Neuronal stem cell (in vitro differentiated cells): ENCODE measurements around the gene RBKS.

Source experiments
- DNase-seq: peaks from one replicate; pipeline ENCODE4 v3.0.0-alpha.2; 2013; ENCODE audit warnings: low spot score
- H2AFZ ChIP-seq: one replicate; pipeline ENCODE4 v1.6.1; 2013; ENCODE audit warnings: mild to moderate bottlenecking, low read length, inconsistent platforms
- H2AK5ac ChIP-seq: 2 replicates; pipeline ENCODE4 v1.6.1; 2013; ENCODE audit warnings: low read depth, mild to moderate bottlenecking, inconsistent platforms, low read length, moderate library complexity, mixed read lengths
- H2BK120ac ChIP-seq: 2 replicates; pipeline ENCODE4 v1.6.1; 2013; ENCODE audit warnings: low read depth, mild to moderate bottlenecking, inconsistent platforms, low read length, moderate library complexity, mixed read lengths
- H2BK12ac ChIP-seq: one replicate; pipeline ENCODE4 v1.6.1; 2013; ENCODE audit warnings: low read length, inconsistent platforms
- H2BK15ac ChIP-seq: 2 replicates; pipeline ENCODE4 v1.6.1; 2013; ENCODE audit warnings: mild to moderate bottlenecking, low read length, inconsistent platforms, mixed read lengths
- H2BK5ac ChIP-seq: one replicate; pipeline ENCODE4 v1.6.1; 2013; ENCODE audit warnings: inconsistent platforms, mild to moderate bottlenecking, low read length, moderate library complexity
- H3K14ac ChIP-seq: one replicate; pipeline ENCODE4 v1.6.1; 2013; ENCODE audit warnings: low read length, inconsistent platforms
- H3K18ac ChIP-seq: 2 replicates; pipeline ENCODE4 v1.6.1; 2013; ENCODE audit warnings: low read length, inconsistent platforms
- H3K23ac ChIP-seq: 2 replicates; pipeline ENCODE4 v1.6.1; 2013; ENCODE audit warnings: low read depth, mild to moderate bottlenecking, mixed read lengths, low read length, inconsistent platforms; ENCODE audit not compliant: poor library complexity
- H3K27ac ChIP-seq: replicated peaks from 3 replicates; pipeline ENCODE4 v1.5.1; 2013; ENCODE audit warnings: low read length, inconsistent platforms
- H3K27me3 ChIP-seq, 3 experiments: 2 replicates each; pipeline ENCODE4 v1.6.1; 2013; ENCODE audit warnings: low read length in 3 of 3, mild to moderate bottlenecking in 2 of 3, inconsistent platforms in 1 of 3, low read depth in 1 of 3, mixed read lengths in 1 of 3, moderate library complexity in 1 of 3; ENCODE audit not compliant: control insufficient read depth in 3 of 3, insufficient read depth in 3 of 3
- H3K36me3 ChIP-seq, 2 donors: replicated peaks in 1 of 2; 2 replicates each; pipeline ENCODE4 v1.6.1; 2013; ENCODE audit warnings: low read length in 2 of 2; ENCODE audit not compliant: control insufficient read depth in 2 of 2, insufficient read depth in 2 of 2
- H3K4ac ChIP-seq: 2 replicates; pipeline ENCODE4 v1.6.1; 2013; ENCODE audit warnings: inconsistent platforms, mild to moderate bottlenecking, low read length, moderate library complexity
- H3K4me1 ChIP-seq, 2 donors: 1 replicate in 1 of 2; 2 replicates in 1 of 2; pipeline ENCODE4 v1.6.1; 2013; ENCODE audit warnings: low read length in 2 of 2, low read depth in 1 of 2; ENCODE audit not compliant: control insufficient read depth in 2 of 2, insufficient read depth in 1 of 2
- H3K4me2 ChIP-seq: one replicate; pipeline ENCODE4 v1.6.1; 2013; ENCODE audit warnings: mild to moderate bottlenecking, low read length, inconsistent platforms; ENCODE audit not compliant: insufficient read depth, poor library complexity, severe bottlenecking
- H3K4me3 ChIP-seq, 2 donors: 2 replicates each; pipeline ENCODE4 v1.5.1; 2013; ENCODE audit warnings: low read length in 2 of 2, mild to moderate bottlenecking in 2 of 2, inconsistent platforms in 1 of 2, moderate library complexity in 1 of 2
- H3K79me1 ChIP-seq: one replicate; pipeline ENCODE4 v1.6.1; 2013; ENCODE audit warnings: low read depth, mild to moderate bottlenecking, inconsistent platforms, low read length, moderate library complexity
- H3K9ac ChIP-seq: one replicate; pipeline ENCODE4 v1.6.1; 2013; ENCODE audit warnings: mild to moderate bottlenecking, low read depth, low read length, inconsistent platforms; ENCODE audit not compliant: poor library complexity
- H3K9me3 ChIP-seq, 2 donors: replicated peaks in 1 of 2; 2 replicates each; pipeline versions ENCODE3 to v1.6.1; 2013; ENCODE audit warnings: low read length in 2 of 2, mild to moderate bottlenecking in 2 of 2, inconsistent platforms in 1 of 2, low read depth in 1 of 2, mixed read lengths in 1 of 2, moderate library complexity in 1 of 2; ENCODE audit not compliant: control insufficient read depth in 2 of 2, insufficient read depth in 1 of 2
- H4K8ac ChIP-seq: one replicate; pipeline ENCODE4 v1.6.1; 2013; ENCODE audit warnings: low read depth, mild to moderate bottlenecking, inconsistent platforms, low read length, moderate library complexity
- H4K91ac ChIP-seq: one replicate; pipeline ENCODE4 v1.6.1; 2013; ENCODE audit warnings: low read length, low read depth, mild to moderate bottlenecking, inconsistent platforms; ENCODE audit not compliant: poor library complexity
- WGBS, 2 donors: extraction: QIAGEN DNeasy Blood & Tissue Kit; methylation state at CpG; one replicate each; pipeline ENCODE4 v1.1.7; 2013; ENCODE audit warnings: missing lambda C conversion rate in 2 of 2, mixed read lengths in 1 of 2; ENCODE audit not compliant: insufficient read length in 2 of 2, insufficient replicate concordance in 1 of 2; ENCODE audit errors: extremely low coverage in 2 of 2; 5-methylcytosine and 5-hydroxymethylcytosine counted together

The RBKS gene

DNA sequence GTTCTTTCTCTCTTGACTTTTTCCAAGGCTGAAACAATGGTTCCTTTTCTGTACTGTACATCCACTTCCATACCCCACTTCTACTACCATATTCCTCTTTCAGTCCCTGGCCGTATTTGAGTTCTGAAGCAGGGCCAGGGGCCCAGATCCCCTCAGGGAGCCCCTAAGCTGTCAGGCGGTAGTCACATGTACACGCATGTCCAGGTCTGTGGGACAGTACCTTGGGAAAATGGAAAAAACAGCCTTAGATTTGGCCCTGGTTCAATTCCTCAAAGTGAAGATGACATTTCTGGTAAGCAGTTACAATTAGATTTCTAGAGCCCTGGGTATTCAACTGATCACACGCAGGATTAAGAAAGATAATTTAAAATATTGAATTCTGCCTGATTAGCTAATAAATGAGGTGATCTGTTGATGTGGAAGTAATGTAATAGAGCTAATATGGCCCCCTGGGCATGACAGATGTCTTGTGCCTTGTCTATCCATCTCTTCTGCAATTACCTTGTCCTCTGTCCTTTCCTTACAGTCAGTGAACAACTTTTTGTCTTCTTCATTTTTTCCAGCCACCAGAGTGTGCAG, 74.2 kb downstream of the RBKS start:
- Histone ChIP-seq H2AFZ (no peak overlapping the region), H3K79me1 (no peaks in the 10 kb centered on the region), H2BK120ac (no peak overlapping the region), H2BK12ac (no peak overlapping the region), H3K27me3 (no peaks in the 10 kb centered on the region), H3K9me3 (no peaks in the 10 kb centered on the region), H2AK5ac (no peak overlapping the region), H2BK15ac (no peak overlapping the region), H3K14ac (no peak overlapping the region), H3K4me1 (no peaks in the 10 kb centered on the region), H3K27ac (no peak overlapping the region), H4K91ac (no peak overlapping the region), H3K9ac (no peak overlapping the region), H3K4ac (no peak overlapping the region), H3K23ac (no peak overlapping the region), H2BK5ac (no peak overlapping the region), H3K36me3 (no peaks in the 10 kb centered on the region), H3K4me2 (no peak overlapping the region), H3K18ac (no peak overlapping the region), H4K8ac (no peak overlapping the region), H3K4me3 (no peak overlapping the region)
- WGBS, 2 donors, result no CpG with 5 or more reads among the region's 4 CpGs
- DNase-seq, result no peak

- H3K79me1 ChIP-seq, result no peaks in the 10 kb centered on the region
- no peak overlapping the region for H2AFZ ChIP-seq
- H3K18ac ChIP-seq, result no peak overlapping the region
- no peak overlapping the region for H3K14ac ChIP-seq
- no CpG with 5 or more reads among the region's 1 CpG for WGBS, 2 donors
- H3K27me3 ChIP-seq, result no peaks in the 10 kb centered on the region
- no peaks in the 10 kb centered on the region for H3K4me1 ChIP-seq
- no peak overlapping the region for H3K4me2 ChIP-seq
- no peak overlapping the region for H4K8ac ChIP-seq
- no peak overlapping the region for H3K23ac ChIP-seq
- no peak overlapping the region for H4K91ac ChIP-seq
- H3K36me3 ChIP-seq, result no peaks in the 10 kb centered on the region
- no peak overlapping the region for H2BK12ac ChIP-seq
- no peak overlapping the region for H3K27ac ChIP-seq
- H2BK120ac ChIP-seq, result no peak overlapping the region
- DNase-seq, result no peak
- no peak overlapping the region for H3K4ac ChIP-seq
- no peak overlapping the region for H2BK15ac ChIP-seq
- H2BK5ac ChIP-seq, result no peak overlapping the region
- H3K9me3 ChIP-seq, result no peaks in the 10 kb centered on the region
- no peak overlapping the region for H3K9ac ChIP-seq
- H3K4me3 ChIP-seq, result no peak overlapping the region
- no peak overlapping the region for H2AK5ac ChIP-seq
Observed at GRCh38 chr2:27814758-27815157, 75.4 kb downstream of the RBKS start.

DNA sequence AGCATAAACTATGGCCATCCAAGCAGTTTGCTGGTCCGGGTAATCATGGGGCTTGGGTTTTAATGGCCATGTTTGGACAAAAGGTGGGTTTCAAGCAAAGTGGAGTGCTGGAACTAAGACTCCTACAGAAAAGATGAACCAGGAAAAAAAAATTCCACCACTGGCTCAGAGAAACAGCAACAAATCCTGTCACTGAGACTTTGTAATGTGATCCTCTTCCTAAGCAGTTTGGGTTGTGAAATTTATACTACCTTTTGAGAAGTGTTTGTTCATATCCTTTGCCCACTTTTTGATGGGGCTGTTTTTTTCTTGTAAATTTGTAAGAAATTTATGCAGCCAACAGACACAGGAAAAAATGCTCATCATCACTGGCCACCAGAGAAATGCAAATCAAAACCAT, 78.4 kb downstream of the RBKS start:
- no peak overlapping the region for H2AFZ ChIP-seq
- no peak overlapping the region for H2BK120ac ChIP-seq
- no peaks in the 10 kb centered on the region for H3K27me3 ChIP-seq
- H3K9me3 ChIP-seq, result no peaks in the 10 kb centered on the region
- no peak overlapping the region for H3K14ac ChIP-seq
- no peak for DNase-seq
- no peak overlapping the region for H2BK5ac ChIP-seq
- H3K27ac ChIP-seq, result no peak overlapping the region
- H3K4me2 ChIP-seq, result no peak overlapping the region
- no peak overlapping the region for H3K23ac ChIP-seq
- no peak overlapping the region for H3K4me3 ChIP-seq
- no peak overlapping the region for H3K4ac ChIP-seq
- no peaks in the 10 kb centered on the region for H3K4me1 ChIP-seq
- WGBS, 2 donors, result no CpG with 5 or more reads among the region's 1 CpG
- H2BK12ac ChIP-seq, result no peak overlapping the region
- H3K9ac ChIP-seq, result no peak overlapping the region
- H3K36me3 ChIP-seq, result no peaks in the 10 kb centered on the region
- H4K91ac ChIP-seq, result no peak overlapping the region
- no peak overlapping the region for H3K18ac ChIP-seq
- no peak overlapping the region for H2BK15ac ChIP-seq
- H3K79me1 ChIP-seq, result no peaks in the 10 kb centered on the region
- no peak overlapping the region for H4K8ac ChIP-seq
- H2AK5ac ChIP-seq, result no peak overlapping the region

DNA sequence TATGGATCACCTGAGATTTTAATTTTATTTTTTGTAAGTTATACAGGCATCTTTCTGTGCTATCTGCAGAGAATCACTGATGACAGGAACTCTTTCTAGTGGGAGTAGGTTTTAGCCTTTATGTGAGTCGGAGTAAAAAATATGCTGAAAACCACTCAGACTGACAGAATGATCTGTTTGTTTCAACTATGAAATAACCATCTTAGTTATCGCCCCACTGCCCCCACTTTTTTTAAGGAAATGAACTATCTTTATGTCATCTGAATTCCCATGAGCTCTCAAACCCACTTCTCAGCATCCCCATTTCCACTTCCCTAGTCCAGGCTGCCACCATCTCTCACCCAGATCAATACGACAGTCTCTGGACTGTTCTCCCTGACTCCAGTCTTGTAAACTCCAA, 79.7 kb downstream of the RBKS start:
- Histone ChIP-seq H3K4me3 (no peak overlapping the region), H3K4me2 (no peak overlapping the region), H3K79me1 (no peaks in the 10 kb centered on the region), H4K91ac (no peak overlapping the region), H3K4me1 (no peaks in the 10 kb centered on the region), H3K36me3 (no peaks in the 10 kb centered on the region), H2BK15ac (no peak overlapping the region), H3K23ac (no peak overlapping the region), H3K9ac (no peak overlapping the region), H2BK120ac (no peak overlapping the region), H3K4ac (no peak overlapping the region), H3K9me3 (no peaks in the 10 kb centered on the region), H3K14ac (no peak overlapping the region), H3K18ac (no peak overlapping the region), H2AFZ (no peak overlapping the region), H2BK5ac (no peak overlapping the region), H3K27me3 (no peaks in the 10 kb centered on the region), H2BK12ac (no peak overlapping the region), H4K8ac (no peak overlapping the region), H3K27ac (no peak overlapping the region), H2AK5ac (no peak overlapping the region)
- no CpG with 5 or more reads among the region's 3 CpGs for WGBS, 2 donors
- DNase-seq, result no peak
